Fibroblast of pulmonary artery (primary cell): ENCODE measurements around the gene KRT3.

ENCODE experiments used
- DNase-seq: peaks from one replicate; pipeline ENCODE4 v3.0.0-alpha.2; 2010; ENCODE audit warnings: low read depth
- H3K4me3 ChIP-seq: replicated peaks from 2 replicates; pipeline ENCODE4 v1.5.1; 2011; ENCODE audit warnings: low read depth, mild to moderate bottlenecking, control low read depth, low read length, moderate library complexity
- CTCF ChIP-seq: IDR thresholded peaks from 2 replicates; pipeline ENCODE4 v1.5.1; 2011; ENCODE audit warnings: mild to moderate bottlenecking, control low read depth, low read length, inconsistent platforms; ENCODE audit errors: missing control alignments

KRT3 gene

GRCh38 chr12:52757449-52758176, 38.3 kb downstream of the KRT3 start:
- TF ChIP-seq CTCF: no peak
- DNase-seq: no peak
- H3K4me3 ChIP-seq: no peak overlapping the region

- no peak overlapping the region for H3K4me3 ChIP-seq
- DNase-seq: no peak
- TF ChIP-seq CTCF: no peak
Measured at GRCh38 chr12:52756281-52756960, 39.5 kb downstream of the KRT3 start.

DNA sequence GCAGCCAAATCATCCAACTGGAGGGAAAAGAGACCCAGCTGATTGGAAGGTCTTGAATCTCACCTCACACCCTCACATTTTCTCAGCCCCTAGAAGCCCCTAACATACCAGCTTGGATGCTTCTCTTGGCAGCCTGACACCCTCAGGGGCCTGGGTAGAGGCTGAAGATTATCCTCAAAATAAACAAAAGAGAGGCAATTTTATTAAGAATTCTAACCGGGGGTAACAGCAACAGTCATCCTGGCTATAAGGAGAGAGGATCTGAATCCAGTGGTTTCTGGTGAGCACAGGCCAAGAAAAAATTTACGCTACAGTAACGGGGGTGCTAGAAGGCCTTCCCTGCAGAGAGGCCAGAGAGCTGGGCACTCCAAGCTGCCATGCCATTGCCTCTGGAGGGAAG, 40.4 kb downstream of the KRT3 start:
- TF ChIP-seq CTCF: no peak
- H3K4me3 ChIP-seq: no peak overlapping the region

GRCh38 chr12:52754135-52754534, 41.8 kb downstream of the KRT3 start:
- H3K4me3 ChIP-seq: no peak overlapping the region

More for the DNA sequence above, 40.4 kb downstream of the KRT3 start:
- no peak for DNase-seq

GRCh38 chr12:52753283-52753682, 42.6 kb downstream of the KRT3 start:
- no peak overlapping the region for H3K4me3 ChIP-seq
- no peak for DNase-seq
- no peak for TF ChIP-seq CTCF

More at GRCh38 chr12:52754135-52754534, 41.8 kb downstream of the KRT3 start:
- TF ChIP-seq CTCF: no peak
- DNase-seq: no peak

DNA sequence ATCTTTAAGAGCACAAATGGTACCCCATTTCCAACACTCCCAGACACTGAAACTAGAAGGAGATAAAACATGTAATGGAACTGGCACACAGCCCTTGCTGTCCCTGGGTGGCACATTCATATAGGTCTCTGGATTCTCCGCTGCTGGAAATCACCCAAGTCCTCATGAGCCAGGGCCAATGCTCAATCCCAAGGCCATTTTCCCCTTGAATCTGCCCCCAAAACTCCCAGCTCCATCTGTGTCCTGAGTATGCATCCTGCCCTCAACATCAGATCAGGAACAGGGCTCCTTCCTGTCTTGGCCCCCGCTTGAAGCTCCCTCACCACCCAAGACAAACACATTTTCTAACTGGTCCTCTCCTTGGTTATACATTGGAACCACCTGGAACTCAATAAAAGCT, 43.4 kb downstream of the KRT3 start:
- no peak overlapping the region for H3K4me3 ChIP-seq
- no peak for DNase-seq
- TF ChIP-seq CTCF: no peak
